ENCODE data around the gene MSL2.
"Not testable (repeated sequence)": the region's sequence is repeated elsewhere in the genome, so short reads cannot be mapped to it uniquely, and the experiment has no call there.

MSL2 gene

DNA sequence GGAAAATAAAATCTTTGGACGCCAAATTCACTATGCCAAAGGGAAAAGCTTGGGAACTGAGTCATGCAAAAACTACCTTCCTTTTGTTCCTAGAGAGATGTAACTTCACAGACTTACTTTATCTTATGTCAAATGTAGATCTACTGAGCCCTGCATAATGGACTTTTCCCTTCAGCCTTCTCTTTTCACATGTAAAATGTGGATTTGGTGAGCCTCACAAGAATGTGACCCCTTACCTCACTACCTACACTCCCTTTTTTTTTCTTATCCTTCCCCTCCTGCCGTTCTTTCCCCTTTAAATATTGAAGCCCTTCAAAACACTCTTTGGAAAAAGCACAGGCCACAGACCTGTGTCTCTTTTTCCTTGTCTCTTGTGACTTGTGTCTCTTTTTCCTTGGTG lies 40.0 kb upstream of the MSL2 start:
- Histone ChIP-seq H3K9me3 (no peaks in the 10 kb centered on the region), H3K27ac (no peak overlapping the region), H3K27me3 (no peaks in the 10 kb centered on the region), H3K4me3 (no peak overlapping the region), H3K36me3 (no peaks in the 10 kb centered on the region), H3K4me1 (no peaks in the 10 kb centered on the region)
- intact Hi-C loops (cut with DNase I; ENCODE audit: low total_unique reads), result no loop called here
- TF ChIP-seq, protein P1, sequence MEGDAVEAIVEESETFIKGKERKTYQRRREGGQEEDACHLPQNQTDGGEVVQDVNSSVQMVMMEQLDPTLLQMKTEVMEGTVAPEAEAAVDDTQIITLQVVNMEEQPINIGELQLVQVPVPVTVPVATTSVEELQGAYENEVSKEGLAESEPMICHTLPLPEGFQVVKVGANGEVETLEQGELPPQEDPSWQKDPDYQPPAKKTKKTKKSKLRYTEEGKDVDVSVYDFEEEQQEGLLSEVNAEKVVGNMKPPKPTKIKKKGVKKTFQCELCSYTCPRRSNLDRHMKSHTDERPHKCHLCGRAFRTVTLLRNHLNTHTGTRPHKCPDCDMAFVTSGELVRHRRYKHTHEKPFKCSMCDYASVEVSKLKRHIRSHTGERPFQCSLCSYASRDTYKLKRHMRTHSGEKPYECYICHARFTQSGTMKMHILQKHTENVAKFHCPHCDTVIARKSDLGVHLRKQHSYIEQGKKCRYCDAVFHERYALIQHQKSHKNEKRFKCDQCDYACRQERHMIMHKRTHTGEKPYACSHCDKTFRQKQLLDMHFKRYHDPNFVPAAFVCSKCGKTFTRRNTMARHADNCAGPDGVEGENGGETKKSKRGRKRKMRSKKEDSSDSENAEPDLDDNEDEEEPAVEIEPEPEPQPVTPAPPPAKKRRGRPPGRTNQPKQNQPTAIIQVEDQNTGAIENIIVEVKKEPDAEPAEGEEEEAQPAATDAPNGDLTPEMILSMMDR (IDR thresholded peaks at IDR 0.05), result no peak
- DNase-seq, result no peak

GRCh38 chr3:136235545-136235944 lies 39.4 kb upstream of the MSL2 start:
- intact Hi-C loops (cut with DNase I; ENCODE audit: low total_unique reads), result no loop called here
- Histone ChIP-seq H3K36me3 (no peaks in the 10 kb centered on the region), H3K27ac (no peak overlapping the region), H3K9me3 (no peaks in the 10 kb centered on the region), H3K27me3 (no peaks in the 10 kb centered on the region), H3K4me3 (no peak overlapping the region), H3K4me1 (no peaks in the 10 kb centered on the region)
- TF ChIP-seq, protein P1 (IDR thresholded peaks at IDR 0.05), result no peak
- no peak for DNase-seq

DNA sequence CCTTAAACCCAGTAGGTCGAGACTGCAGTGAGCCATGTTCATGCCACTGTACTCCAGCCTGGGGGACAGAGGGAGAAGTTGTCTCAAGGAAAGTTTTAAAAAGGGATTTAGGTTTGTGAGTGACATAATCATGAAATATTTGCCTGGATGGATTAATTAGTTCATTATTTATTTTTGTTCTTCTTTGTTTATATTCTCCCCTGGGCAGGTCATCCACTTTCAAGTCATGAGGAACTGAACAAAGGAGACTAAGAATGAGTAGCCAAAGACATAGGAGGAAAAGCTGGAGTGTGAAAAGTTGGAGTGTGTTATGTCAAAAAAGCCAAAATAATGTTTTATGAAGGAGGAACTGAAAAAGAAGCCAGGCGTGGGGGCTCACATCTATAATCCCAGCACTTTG lies 36.3 kb upstream of the MSL2 start:
- H3K4me1 ChIP-seq, result no peaks in the 10 kb centered on the region
- intact Hi-C loops (cut with DNase I; ENCODE audit: low total_unique reads), result no loop called here
- H3K9me3 ChIP-seq, result no peaks in the 10 kb centered on the region
- DNase-seq, result no peak
- H3K27ac ChIP-seq, result no peak overlapping the region
- H3K27me3 ChIP-seq, result no peaks in the 10 kb centered on the region
- no peak overlapping the region for H3K4me3 ChIP-seq
- TF ChIP-seq, protein P1 (IDR thresholded peaks at IDR 0.05), result no peak
- no peaks in the 10 kb centered on the region for H3K36me3 ChIP-seq

DNA sequence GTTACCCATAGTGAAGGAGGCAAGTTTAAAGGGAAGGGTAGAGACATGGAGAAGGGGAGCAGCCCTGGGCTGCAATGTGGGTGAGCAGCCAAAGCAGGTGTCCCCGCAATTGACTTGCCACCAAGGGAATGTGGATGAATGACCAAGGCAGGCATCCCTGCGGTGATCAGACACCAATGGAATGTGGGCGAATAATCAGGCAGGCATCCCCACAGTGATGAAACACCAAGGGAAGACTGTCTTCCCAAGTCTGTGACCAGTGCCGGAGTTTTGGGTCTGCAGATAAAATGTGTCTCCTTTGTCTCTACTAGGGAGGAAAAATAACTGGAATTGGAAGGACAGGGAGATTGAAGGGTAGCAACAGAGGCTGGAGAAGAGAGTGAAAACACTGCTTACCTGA lies 26.6 kb upstream of the MSL2 start:
- H3K9me3 ChIP-seq; H3K4me3 ChIP-seq; intact Hi-C loops (cut with DNase I; ENCODE audit: low total_unique reads); H3K36me3 ChIP-seq; H3K27me3 ChIP-seq; H3K27ac ChIP-seq; DNase-seq; H3K4me1 ChIP-seq: not testable (repeated sequence)

GRCh38 chr3:136211547-136211946 lies 15.4 kb upstream of the MSL2 start:
- intact Hi-C loops (cut with DNase I; ENCODE audit: low total_unique reads), result no loop called here
- H3K4me3 ChIP-seq, result no peak overlapping the region
- H3K9me3 ChIP-seq, result no peaks in the 10 kb centered on the region
- H3K27ac ChIP-seq, result no peak overlapping the region
- H3K36me3 ChIP-seq, result no peaks in the 10 kb centered on the region
- TF ChIP-seq, protein P1 (IDR thresholded peaks at IDR 0.05), result no peak
- peaks cover 0 to 11% of the 10 kb centered on the region in 2 donors for H3K27me3 ChIP-seq
- DNase-seq, result no peak
- H3K4me1 ChIP-seq, result no peaks in the 10 kb centered on the region

GRCh38 chr3:136209921-136210320 lies 13.8 kb upstream of the MSL2 start:
- intact Hi-C loops (cut with DNase I; ENCODE audit: low total_unique reads), result no loop called here
- Histone ChIP-seq H3K27ac (no peak overlapping the region), H3K36me3 (no peaks in the 10 kb centered on the region), H3K9me3 (no peaks in the 10 kb centered on the region), H3K27me3 (peaks cover 0 to 11% of the 10 kb centered on the region in 2 donors), H3K4me3 (no peak overlapping the region), H3K4me1 (no peaks in the 10 kb centered on the region)
- DNase-seq, result no peak
- TF ChIP-seq, protein P1 (IDR thresholded peaks at IDR 0.05), result no peak

All from tibial artery (tissue), 4 donors.